Body of pancreas (tissue), 4 donors: ENCODE measurements around the gene NR6A1.

ENCODE experiments used
- POLR2A ChIP-seq, 3 donors: fragments of 450-650 bp; IDR thresholded peaks; one replicate each; pipeline ENCODE4 v1.6.1; 2016; ENCODE audit warnings: antibody characterized with exemption in 3 of 3, mild to moderate bottlenecking in 2 of 3
- TF ChIP-seq, protein P1 (sequence below), 7 experiments: fragments of 450-650 bp in 4 of 7; fragments of 200-600 bp in 3 of 7; sonication (generic) in 3 of 7; IDR thresholded peaks; one replicate each; pipeline ENCODE4 v1.5.1; 2016 to 2019; ENCODE audit warnings: antibody characterized with exemption in 7 of 7

DNA sequence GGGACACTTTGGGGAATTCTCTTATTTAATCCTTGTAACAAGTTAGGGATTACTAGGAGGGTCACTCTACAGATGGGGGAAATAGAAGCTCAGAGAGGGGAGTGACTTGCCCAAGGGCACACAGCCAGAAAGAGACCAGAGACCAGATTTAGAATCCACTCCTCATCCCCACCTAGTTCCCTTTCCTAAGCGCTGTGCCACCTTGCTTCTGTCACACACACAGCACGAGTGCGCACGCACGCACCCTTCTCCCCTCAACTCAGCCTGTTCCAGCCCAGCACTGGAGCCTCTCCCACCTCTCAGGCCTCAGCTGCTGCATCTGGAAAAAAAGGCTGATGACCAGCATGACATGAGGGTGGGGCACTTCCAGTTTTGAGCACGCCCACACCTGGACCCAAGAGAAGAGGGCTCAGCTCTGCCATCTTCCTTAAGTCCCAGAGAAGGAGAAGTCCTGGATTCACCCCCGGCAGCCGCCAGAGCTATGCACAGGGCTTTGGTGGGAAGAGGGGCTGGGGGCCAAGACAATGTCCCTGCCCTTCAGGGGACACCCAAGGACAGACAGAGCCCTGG, 282.4 kb downstream of the NR6A1 start:
- TF ChIP-seq, protein P1, sequence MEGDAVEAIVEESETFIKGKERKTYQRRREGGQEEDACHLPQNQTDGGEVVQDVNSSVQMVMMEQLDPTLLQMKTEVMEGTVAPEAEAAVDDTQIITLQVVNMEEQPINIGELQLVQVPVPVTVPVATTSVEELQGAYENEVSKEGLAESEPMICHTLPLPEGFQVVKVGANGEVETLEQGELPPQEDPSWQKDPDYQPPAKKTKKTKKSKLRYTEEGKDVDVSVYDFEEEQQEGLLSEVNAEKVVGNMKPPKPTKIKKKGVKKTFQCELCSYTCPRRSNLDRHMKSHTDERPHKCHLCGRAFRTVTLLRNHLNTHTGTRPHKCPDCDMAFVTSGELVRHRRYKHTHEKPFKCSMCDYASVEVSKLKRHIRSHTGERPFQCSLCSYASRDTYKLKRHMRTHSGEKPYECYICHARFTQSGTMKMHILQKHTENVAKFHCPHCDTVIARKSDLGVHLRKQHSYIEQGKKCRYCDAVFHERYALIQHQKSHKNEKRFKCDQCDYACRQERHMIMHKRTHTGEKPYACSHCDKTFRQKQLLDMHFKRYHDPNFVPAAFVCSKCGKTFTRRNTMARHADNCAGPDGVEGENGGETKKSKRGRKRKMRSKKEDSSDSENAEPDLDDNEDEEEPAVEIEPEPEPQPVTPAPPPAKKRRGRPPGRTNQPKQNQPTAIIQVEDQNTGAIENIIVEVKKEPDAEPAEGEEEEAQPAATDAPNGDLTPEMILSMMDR (IDR thresholded peaks at IDR 0.05): no peak
- no peak for TF ChIP-seq POLR2A (IDR thresholded peaks at IDR 0.05)
